Lung (tissue), 12 donors: ENCODE results near the gene YAP1. TPM values are rescaled to one million over a fixed set of nuclear protein-coding genes. Genes with fewer than 3 reads are reported as not detected.

ENCODE experiments used
- ATAC-seq: fragments of 200-7000 bp; cut with Tn5 transposase; one replicate; pipeline ENCODE4 v1.9.1; 2020; ENCODE audit warnings: moderate number of reproducible peaks; ENCODE audit not compliant: insufficient read depth, low FRiP score
- DNase-seq, 3 donors: peaks; one replicate each; pipeline ENCODE4 v3.0.0-alpha.2; 2013 to 2017
- H3K27ac ChIP-seq, 2 donors: one replicate each; pipeline ENCODE4 v1.5.1; 2013; ENCODE audit warnings: mild to moderate bottlenecking in 2 of 2, moderate library complexity in 2 of 2, control low read depth in 1 of 2, inconsistent platforms in 1 of 2, low read depth in 1 of 2, low read length in 1 of 2
- H3K27me3 ChIP-seq, 3 donors: one replicate each; pipeline ENCODE4 v1.5.1; 2013; ENCODE audit warnings: low read length in 2 of 3; ENCODE audit not compliant: control insufficient read depth in 3 of 3, insufficient read depth in 3 of 3
- H3K36me3 ChIP-seq, 4 donors: one replicate each; pipeline ENCODE4 v1.5.1; 2013; ENCODE audit warnings: low read length in 4 of 4, mild to moderate bottlenecking in 1 of 4, moderate library complexity in 1 of 4; ENCODE audit not compliant: control insufficient read depth in 4 of 4, insufficient read depth in 4 of 4
- H3K4me1 ChIP-seq, 5 donors: one replicate each; pipeline ENCODE4 v1.5.1; 2013; ENCODE audit warnings: low read length in 5 of 5, mild to moderate bottlenecking in 2 of 5, moderate library complexity in 1 of 5; ENCODE audit not compliant: control insufficient read depth in 5 of 5, insufficient read depth in 5 of 5
- H3K4me3 ChIP-seq: one replicate; pipeline ENCODE4 v1.5.1; 2013; ENCODE audit warnings: mild to moderate bottlenecking, control low read depth, moderate library complexity
- H3K9ac ChIP-seq, 2 donors: one replicate each; pipeline ENCODE4 v1.5.1; 2013; ENCODE audit warnings: low read length in 2 of 2, control low read depth in 1 of 2; ENCODE audit not compliant: insufficient read depth in 1 of 2
- H3K9me3 ChIP-seq, 4 donors: one replicate each; pipeline ENCODE4 v1.5.1; 2013; ENCODE audit warnings: low read length in 3 of 4, mild to moderate bottlenecking in 1 of 4, moderate library complexity in 1 of 4; ENCODE audit not compliant: control insufficient read depth in 4 of 4, insufficient read depth in 3 of 4
- CTCF ChIP-seq: IDR thresholded peaks from 2 replicates; pipeline ENCODE4 v1.5.1; 2012; ENCODE audit warnings: mild to moderate bottlenecking; ENCODE audit errors: control extremely low read depth, extremely low read depth
- WGBS, 2 donors: extraction: QIAGEN DNeasy Blood & Tissue Kit; methylation state at CpG; one replicate each; pipeline ENCODE4 v1.1.7; 2013; 5-methylcytosine and 5-hydroxymethylcytosine counted together
- polyA plus RNA-seq, 2 donors: library from polyadenylated mRNA; stranded (reverse); fragments of 200-250 nt; gene quantifications; one replicate each; pipeline ENCODE4 v1.2.1, GENCODE V29; 2013
- total RNA-seq, 2 donors: library from RNA; depleted of rRNA in 1 of 2; stranded (reverse); fragments of >200 nt in 1 of 2; gene quantifications; one replicate each; pipeline ENCODE4 v1.2.1, GENCODE V29; 2014 to 2021
- donor health status: control.
- donor health status: control.
- donor health status: Bipolar disorder and iron deficiency.
- donor health status: healthy.
- donor health status: DM: yes; HTN: yes; CAD: no.

Gene YAP1
- total and polyA plus RNA-seq, 4 donors: 29.5 to 257 (median 80.4) TPM

- Histone ChIP-seq H3K9ac (peak overlapping the region in 1 of 2 donors; percentile 75), H3K4me3 (no peak overlapping the region), H3K9me3 (no peaks in the 10 kb centered on the region), H3K4me1 (peaks cover 0 to 28% (median 15%) of the 10 kb centered on the region in 5 donors), H3K36me3 (no peaks in the 10 kb centered on the region), H3K27ac (no peak overlapping the region), H3K27me3 (no peaks in the 10 kb centered on the region)
- TF ChIP-seq CTCF: no peak
- WGBS, 2 donors: 85 to 87% methylated on average over 4 of the region's 4 CpGs
- no peak for DNase-seq
- no peak for ATAC-seq
These were observed 170.1 kb downstream of the YAP1 start for GRCh38 chr11:102280245-102280833.

Other genes with a start within 250 kb of the YAP1 start
- 10 to 100 TPM in 1 of 2 donors, 1 to 10 TPM in 1; 8.5 to 12.5 TPM for gene CEP126, start 195.4 kb upstream of the YAP1 start, total RNA-seq
- gene CEP126, start 195.4 kb upstream of the YAP1 start, polyA plus RNA-seq: 1 to 10 TPM; 1.7 to 6.5 TPM
- gene ANGPTL5, start 193.9 kb upstream of the YAP1 start, total RNA-seq: under 1 TPM in 1 of 2 donors, not detected in 1; 0.40 TPM
- under 1 TPM; 0.08 to 0.11 TPM for gene ANGPTL5, start 193.9 kb upstream of the YAP1 start, polyA plus RNA-seq
- gene CFAP300, start 63.0 kb upstream of the YAP1 start, total RNA-seq: 10 to 100 TPM; 16.7 to 21.3 TPM
- gene CFAP300, start 63.0 kb upstream of the YAP1 start, polyA plus RNA-seq: 10 to 100 TPM; 11.0 to 11.9 TPM
- gene BIRC3, start 207.0 kb downstream of the YAP1 start, total RNA-seq: 10 to 100 TPM; 20.2 to 44.5 TPM
- gene BIRC3, start 207.0 kb downstream of the YAP1 start, polyA plus RNA-seq: 10 to 100 TPM in 1 of 2 donors, 1 to 10 TPM in 1; 8.7 to 61.0 TPM
- gene BIRC2, start 236.8 kb downstream of the YAP1 start, total RNA-seq: 10 to 100 TPM; 31.0 to 99.9 TPM
- gene BIRC2, start 236.8 kb downstream of the YAP1 start, polyA plus RNA-seq: 10 to 100 TPM; 16.7 to 26.7 TPM